BLaER1 (cell line): ENCODE data around the gene DPM3.
A peak's percentile ranks its signal among the peaks of the same experiment; 100 is the strongest.

Experiments
- H3K27ac ChIP-seq: shearing (Covaris generic); formaldehyde crosslinking; 2 replicates; pipeline ENCODE4 v1.8.1; 2022
- H3K27me3 ChIP-seq: shearing (Covaris generic); formaldehyde crosslinking; 2 replicates; pipeline ENCODE4 v1.8.1; 2022
- H3K36me3 ChIP-seq: shearing (Covaris generic); formaldehyde crosslinking; 2 replicates; pipeline ENCODE4 v1.8.1; 2022
- H3K4me1 ChIP-seq: shearing (Covaris generic); formaldehyde crosslinking; 2 replicates; pipeline ENCODE4 v1.8.1; 2022
- H3K4me2 ChIP-seq: shearing (Covaris generic); formaldehyde crosslinking; 2 replicates; pipeline ENCODE4 v1.8.1; 2022
- H3K4me3 ChIP-seq: shearing (Covaris generic); formaldehyde crosslinking; 2 replicates; pipeline ENCODE4 v1.8.1; 2022
- H3K9ac ChIP-seq: shearing (Covaris generic); formaldehyde crosslinking; 2 replicates; pipeline ENCODE4 v1.8.1; 2022
- H3K9me3 ChIP-seq: shearing (Covaris generic); formaldehyde crosslinking; 2 replicates; pipeline ENCODE4 v1.8.1; 2022
- H4K20me1 ChIP-seq: shearing (Covaris generic); formaldehyde crosslinking; 2 replicates; pipeline ENCODE4 v1.8.1; 2022
- Cebpa-rat ChIP-seq: shearing (Covaris generic); IDR thresholded peaks from 2 replicates; pipeline ENCODE4 v1.8.1; 2022

DPM3 gene

DNA sequence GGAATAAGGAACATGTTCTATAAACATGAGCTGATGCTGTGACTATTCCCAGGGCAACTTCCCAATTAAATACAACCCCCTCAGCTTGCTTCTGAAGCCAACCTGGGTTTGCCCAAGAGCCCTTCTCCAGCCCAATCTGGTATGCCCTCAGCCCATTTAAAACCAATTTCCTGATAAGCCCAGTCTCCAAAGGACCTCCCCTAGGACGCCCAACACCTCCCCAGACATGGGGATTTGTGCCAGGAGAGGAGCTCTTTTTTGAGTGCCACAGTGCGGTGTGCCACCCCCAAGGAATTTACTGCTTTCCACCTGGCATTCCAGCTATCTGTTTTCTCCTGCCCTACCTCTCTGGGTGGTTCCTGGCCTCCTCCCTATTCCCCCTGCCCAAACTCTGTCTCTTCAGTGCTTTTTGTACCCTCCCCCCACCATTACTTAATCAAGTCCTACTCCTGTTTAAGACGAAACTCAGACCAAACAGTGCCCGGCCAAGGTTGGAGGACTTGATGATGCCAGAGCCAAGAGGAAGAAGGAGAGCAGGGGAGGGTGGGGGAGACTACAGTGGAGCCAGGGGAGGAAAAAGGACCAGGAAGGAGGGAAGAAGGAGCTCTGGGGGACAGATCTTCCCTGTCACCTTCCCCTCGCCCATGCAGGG is 24.1 kb downstream of the DPM3 start:
- no peak for TF ChIP-seq Cebpa-rat
- no peak overlapping the region for H3K27ac ChIP-seq
- no peaks in the 10 kb centered on the region for H4K20me1 ChIP-seq
- H3K4me1 ChIP-seq: peaks cover 40% of the 10 kb centered on the region
- no peaks in the 10 kb centered on the region for H3K36me3 ChIP-seq
- H3K4me2 ChIP-seq: no peak overlapping the region
- H3K9ac ChIP-seq: no peak overlapping the region
- no peaks in the 10 kb centered on the region for H3K27me3 ChIP-seq
- no peak overlapping the region for H3K4me3 ChIP-seq
- H3K9me3 ChIP-seq: no peaks in the 10 kb centered on the region

DNA sequence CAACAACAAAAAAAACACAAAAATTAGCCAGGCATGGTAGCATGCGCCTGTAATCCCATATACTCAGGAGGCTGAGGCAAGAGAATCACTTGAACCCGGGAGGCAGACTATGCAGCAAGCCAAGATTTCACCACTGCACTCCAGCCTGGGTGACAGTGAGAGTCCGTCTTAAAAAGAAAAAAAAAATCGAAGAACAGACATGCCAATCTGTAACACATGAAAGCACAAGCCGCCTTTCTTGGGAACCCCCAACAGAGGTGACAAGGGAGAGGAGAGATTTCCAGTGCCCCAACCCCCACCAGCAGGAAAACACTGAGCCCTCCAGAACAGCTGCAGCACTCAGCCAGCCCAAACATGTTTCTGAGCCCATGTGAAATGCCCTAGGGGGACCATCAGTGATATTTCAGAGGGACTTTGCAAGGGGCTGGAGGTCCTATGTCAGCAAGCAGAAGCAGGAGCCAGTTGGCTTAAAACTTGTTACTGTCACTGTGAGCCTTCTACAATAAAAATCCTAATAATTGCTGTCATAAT is 26.8 kb downstream of the DPM3 start:
- TF ChIP-seq Cebpa-rat: no peak

GRCh38 chr1:155110826-155111225 is 29.5 kb downstream of the DPM3 start:
- Histone ChIP-seq H3K4me1 (peaks cover 60% of the 10 kb centered on the region), H3K4me2 (0 out of 2 replicates have a peak overlapping the region, but pooled peaks have one; percentile 19)
- no peak for TF ChIP-seq Cebpa-rat

More for the DNA sequence above, 26.8 kb downstream of the DPM3 start:
- Histone ChIP-seq H3K4me2 (peak overlapping the region; percentile 73), H3K4me3 (no peak overlapping the region), H4K20me1 (no peaks in the 10 kb centered on the region), H3K27me3 (no peaks in the 10 kb centered on the region), H3K9ac (no peak overlapping the region), H3K4me1 (peaks cover 49% of the 10 kb centered on the region), H3K9me3 (no peaks in the 10 kb centered on the region), H3K27ac (peak overlapping the region; percentile 1; the same call in 1 of the 2 replicates), H3K36me3 (no peaks in the 10 kb centered on the region)

GRCh38 chr1:155110381-155110780 is 29.9 kb downstream of the DPM3 start:
- no peaks in the 10 kb centered on the region for H3K36me3 ChIP-seq
- no peak for TF ChIP-seq Cebpa-rat
- H3K9ac ChIP-seq: no peak overlapping the region
- H3K4me1 ChIP-seq: peaks cover 60% of the 10 kb centered on the region
- no peak overlapping the region for H3K4me3 ChIP-seq
- H4K20me1 ChIP-seq: no peaks in the 10 kb centered on the region
- no peaks in the 10 kb centered on the region for H3K27me3 ChIP-seq
- no peaks in the 10 kb centered on the region for H3K9me3 ChIP-seq
- 0 out of 2 replicates have a peak overlapping the region, but pooled peaks have one; percentile 19 for H3K4me2 ChIP-seq
- no peak overlapping the region for H3K27ac ChIP-seq

More at GRCh38 chr1:155110826-155111225, 29.5 kb downstream of the DPM3 start:
- Histone ChIP-seq H3K27ac (no peak overlapping the region), H3K4me3 (no peak overlapping the region), H3K9ac (no peak overlapping the region), H3K36me3 (no peaks in the 10 kb centered on the region), H3K9me3 (no peaks in the 10 kb centered on the region), H4K20me1 (no peaks in the 10 kb centered on the region), H3K27me3 (no peaks in the 10 kb centered on the region)

- no peaks in the 10 kb centered on the region for H3K9me3 ChIP-seq
- no peaks in the 10 kb centered on the region for H3K27me3 ChIP-seq
- H3K9ac ChIP-seq: no peak overlapping the region
- no peak overlapping the region for H3K4me3 ChIP-seq
- H3K4me1 ChIP-seq: peaks cover 55% of the 10 kb centered on the region
- no peak for TF ChIP-seq Cebpa-rat
- H3K36me3 ChIP-seq: no peaks in the 10 kb centered on the region
- no peaks in the 10 kb centered on the region for H4K20me1 ChIP-seq
- H3K4me2 ChIP-seq: peak overlapping the region; percentile 42
- no peak overlapping the region for H3K27ac ChIP-seq
Observed at GRCh38 chr1:155108296-155108695, 32.0 kb downstream of the DPM3 start.

- Histone ChIP-seq H3K36me3 (no peaks in the 10 kb centered on the region), H3K4me2 (peak overlapping the region; percentile 66), H3K9me3 (no peaks in the 10 kb centered on the region), H3K9ac (no peak overlapping the region), H4K20me1 (no peaks in the 10 kb centered on the region), H3K4me1 (peaks cover 54% of the 10 kb centered on the region), H3K27ac (no peak overlapping the region), H3K27me3 (no peaks in the 10 kb centered on the region), H3K4me3 (no peak overlapping the region)
- TF ChIP-seq Cebpa-rat: no peak
Observed at GRCh38 chr1:155107309-155108264, 32.7 kb downstream of the DPM3 start.

- no peak for TF ChIP-seq Cebpa-rat
- H3K9ac ChIP-seq: no peak overlapping the region
- peak overlapping the region; percentile 66 for H3K4me2 ChIP-seq
- no peaks in the 10 kb centered on the region for H4K20me1 ChIP-seq
- H3K27me3 ChIP-seq: no peaks in the 10 kb centered on the region
- H3K4me1 ChIP-seq: peaks cover 54% of the 10 kb centered on the region
- no peaks in the 10 kb centered on the region for H3K36me3 ChIP-seq
- no peak overlapping the region for H3K4me3 ChIP-seq
- no peak overlapping the region for H3K27ac ChIP-seq
- H3K9me3 ChIP-seq: no peaks in the 10 kb centered on the region
Observed at GRCh38 chr1:155106862-155107261, 33.5 kb downstream of the DPM3 start.

GRCh38 chr1:155105604-155106011 is 34.7 kb downstream of the DPM3 start:
- Histone ChIP-seq H3K27me3 (no peaks in the 10 kb centered on the region), H3K4me3 (no peak overlapping the region), H3K9me3 (no peaks in the 10 kb centered on the region), H3K27ac (no peak overlapping the region), H3K4me1 (peaks cover 49% of the 10 kb centered on the region), H3K36me3 (no peaks in the 10 kb centered on the region), H3K4me2 (no peak overlapping the region), H4K20me1 (no peaks in the 10 kb centered on the region), H3K9ac (no peak overlapping the region)
- no peak for TF ChIP-seq Cebpa-rat

DNA sequence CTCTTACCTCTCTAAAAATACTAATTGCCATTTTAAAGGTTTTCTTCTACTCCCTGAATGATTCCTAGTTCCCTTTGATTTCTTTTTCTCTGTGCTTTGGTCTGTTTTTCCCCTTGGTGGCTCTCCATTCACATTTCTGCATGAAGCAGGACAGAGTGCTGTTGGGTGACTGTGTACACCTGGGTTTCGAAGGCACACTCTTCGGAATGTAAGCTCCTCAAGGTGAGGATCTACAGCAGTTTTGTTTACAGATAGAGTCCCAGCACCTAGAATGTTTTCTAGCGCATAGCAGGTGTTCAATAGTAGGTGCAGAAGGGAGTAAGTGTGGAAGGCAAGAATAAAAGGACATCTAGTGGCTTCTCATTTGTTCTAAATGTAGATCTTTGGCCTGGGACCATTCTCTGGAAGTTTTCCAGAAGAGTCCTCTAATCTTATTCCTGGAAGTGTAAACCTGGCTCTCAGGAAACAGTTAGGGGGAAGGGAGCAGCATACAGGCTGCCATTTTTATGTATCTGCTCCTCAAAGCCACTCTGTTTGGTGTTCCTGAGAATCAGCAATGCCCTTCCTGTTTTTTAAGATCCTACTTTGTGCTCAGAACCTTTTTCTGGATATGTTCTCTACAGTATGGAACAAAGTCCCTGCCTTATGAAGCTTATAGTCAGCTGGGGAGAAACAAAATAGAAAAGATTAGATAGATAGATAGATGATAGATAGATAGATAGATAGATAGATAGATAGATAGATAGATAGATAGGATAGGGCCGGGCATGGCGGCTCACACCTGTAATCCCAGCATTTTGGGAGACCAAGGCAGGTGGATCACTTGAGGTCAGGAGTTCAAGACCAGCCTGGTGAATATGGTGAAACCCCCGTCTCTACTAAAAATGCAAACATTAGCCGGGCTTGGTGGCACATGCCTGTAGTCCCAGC is 35.5 kb downstream of the DPM3 start:
- TF ChIP-seq Cebpa-rat: no peak
- Histone ChIP-seq H3K36me3 (no peaks in the 10 kb centered on the region), H3K9me3 (no peaks in the 10 kb centered on the region), H3K4me1 (peaks cover 48% of the 10 kb centered on the region), H4K20me1 (no peaks in the 10 kb centered on the region), H3K27me3 (no peaks in the 10 kb centered on the region), H3K4me3 (no peak overlapping the region), H3K27ac (no peak overlapping the region), H3K4me2 (no peak overlapping the region), H3K9ac (no peak overlapping the region)
